IPS-15b (cell line): ENCODE results near the gene CXorf66.
"Not testable (repeated sequence)": the region's sequence is repeated elsewhere in the genome, so short reads cannot be mapped to it uniquely, and the experiment has no call there.

ENCODE experiments used
- H3K27me3 ChIP-seq: one replicate; pipeline ENCODE4 v1.6.1; 2013; ENCODE audit warnings: low read length; ENCODE audit not compliant: control insufficient read depth, insufficient read depth
- H3K36me3 ChIP-seq: one replicate; pipeline ENCODE4 v1.6.1; 2013; ENCODE audit warnings: low read length; ENCODE audit not compliant: control insufficient read depth, insufficient read depth
- H3K4me1 ChIP-seq: one replicate; pipeline ENCODE4 v1.6.1; 2013; ENCODE audit warnings: mild to moderate bottlenecking, low read length; ENCODE audit not compliant: control insufficient read depth, insufficient read depth
- H3K4me3 ChIP-seq: one replicate; pipeline ENCODE4 v1.5.1; 2013; ENCODE audit warnings: low read depth, low read length
- H3K9ac ChIP-seq: one replicate; pipeline ENCODE4 v1.6.1; 2013; ENCODE audit warnings: low read depth, mild to moderate bottlenecking, low read length
- H3K9me3 ChIP-seq: one replicate; pipeline ENCODE4 v1.6.1; 2013; ENCODE audit warnings: mild to moderate bottlenecking, low read length; ENCODE audit not compliant: control insufficient read depth, insufficient read depth

CXorf66 gene

DNA sequence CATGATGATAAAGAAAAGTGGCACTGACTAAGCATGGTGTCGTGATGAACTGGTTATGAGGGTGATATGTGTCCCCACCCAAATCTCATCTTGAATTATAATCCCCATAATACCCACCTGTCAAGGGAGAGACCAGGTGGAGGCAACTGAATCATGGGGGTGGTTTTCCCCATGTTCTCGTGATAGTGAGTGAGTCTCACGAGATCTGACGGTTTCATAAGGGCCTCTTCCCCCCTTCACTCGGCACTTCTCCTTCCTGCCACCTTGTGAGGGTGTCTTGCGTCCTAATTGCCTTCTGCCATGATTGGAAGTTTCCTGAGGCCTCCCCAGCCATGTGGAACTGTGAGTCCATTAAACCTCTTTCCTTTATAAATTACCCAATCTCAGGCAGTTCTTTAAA lies 44.2 kb downstream of the CXorf66 start:
- H3K9ac ChIP-seq, H3K27me3 ChIP-seq, H3K4me3 ChIP-seq, H3K4me1 ChIP-seq, H3K9me3 ChIP-seq, H3K36me3 ChIP-seq: not testable (repeated sequence)

DNA sequence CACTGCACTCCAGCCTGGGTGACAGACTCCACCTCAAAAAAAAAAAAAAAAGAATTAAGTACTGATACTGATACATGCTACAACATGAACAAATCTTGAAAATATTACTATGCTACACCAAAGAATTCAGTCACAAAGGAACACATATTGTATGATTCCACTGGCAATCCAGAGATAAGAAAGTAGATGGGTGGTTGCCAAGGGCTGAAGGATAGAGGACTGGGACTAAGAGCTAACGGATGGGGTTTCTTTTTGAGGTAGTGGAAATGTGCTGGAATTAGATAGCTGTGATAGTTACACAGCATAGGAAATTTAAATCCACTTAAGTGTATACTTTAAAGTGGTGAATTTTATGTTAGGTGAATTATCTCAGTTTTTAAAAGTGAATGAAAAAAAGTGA lies 45.0 kb downstream of the CXorf66 start:
- Histone ChIP-seq H3K9ac (no peak overlapping the region), H3K36me3 (no peaks in the 10 kb centered on the region), H3K4me3 (no peak overlapping the region), H3K27me3 (no peaks in the 10 kb centered on the region), H3K9me3 (no peaks in the 10 kb centered on the region), H3K4me1 (no peaks in the 10 kb centered on the region)

DNA sequence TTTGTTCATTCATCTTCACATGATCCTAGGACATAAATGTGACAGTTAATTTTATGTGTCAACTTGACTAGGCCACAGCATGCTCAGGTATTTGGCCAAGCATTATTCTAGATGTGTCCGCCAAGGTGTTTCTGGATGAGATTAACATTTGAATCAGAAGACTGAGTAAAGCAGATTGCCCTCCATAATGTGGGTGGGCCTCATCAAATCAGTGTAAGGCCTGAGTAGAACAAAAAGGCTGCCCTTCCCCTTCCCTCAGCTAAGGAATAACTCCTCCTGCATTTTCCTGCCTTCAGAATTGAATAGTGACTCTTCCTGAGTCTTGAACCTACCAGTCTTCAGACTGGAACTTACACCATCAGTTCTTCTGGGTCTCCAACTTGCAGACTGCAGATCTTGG lies 50.9 kb downstream of the CXorf66 start:
- H3K36me3 ChIP-seq, result no peaks in the 10 kb centered on the region
- H3K4me1 ChIP-seq, result peaks cover 11% of the 10 kb centered on the region
- H3K9ac ChIP-seq, result no peak overlapping the region
- H3K27me3 ChIP-seq, result no peaks in the 10 kb centered on the region
- no peaks in the 10 kb centered on the region for H3K9me3 ChIP-seq
- no peak overlapping the region for H3K4me3 ChIP-seq

DNA sequence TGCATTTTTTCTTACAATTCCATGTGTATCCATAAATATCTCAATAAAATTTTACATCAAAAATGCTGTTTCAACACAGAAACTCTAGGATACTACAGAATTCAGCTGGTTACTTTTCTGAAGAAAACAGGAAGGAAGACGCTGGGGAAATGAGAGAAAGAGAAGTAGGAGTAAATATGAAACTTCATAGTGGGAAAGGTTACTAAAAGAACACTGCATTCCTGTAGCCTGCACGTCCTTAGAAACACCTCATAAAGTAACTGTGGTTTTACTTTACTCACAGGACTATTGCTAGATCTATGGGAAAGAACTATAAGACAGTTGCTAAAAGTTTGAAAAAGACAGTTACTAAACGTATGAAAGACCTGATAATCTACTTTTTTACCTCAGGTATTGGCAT lies 55.6 kb downstream of the CXorf66 start:
- H3K9me3 ChIP-seq, result no peaks in the 10 kb centered on the region
- H3K9ac ChIP-seq, result no peak overlapping the region
- H3K36me3 ChIP-seq, result no peaks in the 10 kb centered on the region
- peaks cover 11% of the 10 kb centered on the region for H3K4me1 ChIP-seq
- no peak overlapping the region for H3K4me3 ChIP-seq
- H3K27me3 ChIP-seq, result no peaks in the 10 kb centered on the region

DNA sequence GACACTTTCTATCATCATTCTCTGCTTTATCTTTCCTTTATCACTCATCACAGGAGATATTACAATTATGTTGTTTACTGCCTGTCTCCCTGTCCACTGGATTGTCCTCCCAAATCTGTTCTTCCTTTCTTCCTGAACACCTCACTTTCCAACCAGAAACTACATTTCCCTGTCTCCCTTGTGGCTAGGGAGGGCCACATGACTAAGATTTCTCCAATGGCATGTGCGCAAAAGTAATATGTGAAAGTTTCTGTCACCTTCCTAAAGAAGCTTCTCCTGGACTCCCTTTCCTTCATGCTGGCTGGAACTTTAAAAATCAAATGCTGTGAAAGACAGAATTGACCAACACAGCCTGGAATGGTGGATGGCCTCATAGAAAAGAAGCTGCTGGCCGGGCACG lies 58.2 kb downstream of the CXorf66 start:
- Histone ChIP-seq H3K9me3 (no peaks in the 10 kb centered on the region), H3K4me3 (no peak overlapping the region), H3K4me1 (peaks cover 5% of the 10 kb centered on the region), H3K36me3 (no peaks in the 10 kb centered on the region), H3K9ac (no peak overlapping the region), H3K27me3 (no peaks in the 10 kb centered on the region)

DNA sequence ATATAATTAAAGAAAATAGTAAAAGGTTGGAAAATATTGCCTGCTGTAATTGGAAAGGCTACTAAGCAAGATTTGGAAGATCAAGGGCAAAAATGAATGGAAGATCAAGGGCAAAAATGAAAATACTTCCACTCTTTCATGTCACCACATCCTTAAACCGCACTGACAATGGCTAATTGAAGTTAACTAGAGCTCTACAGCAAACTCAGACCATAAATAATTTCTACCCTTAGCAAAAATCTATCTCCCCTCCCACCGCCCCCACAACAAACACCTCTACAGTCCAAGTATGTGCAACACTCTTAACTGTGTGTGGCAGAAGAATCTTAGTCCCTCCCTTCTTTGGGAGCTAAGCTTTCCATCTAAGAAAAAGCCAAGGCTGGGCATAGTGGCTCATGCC lies 59.6 kb downstream of the CXorf66 start:
- Histone ChIP-seq H3K36me3 (no peaks in the 10 kb centered on the region), H3K27me3 (no peaks in the 10 kb centered on the region), H3K4me3 (no peak overlapping the region), H3K9ac (no peak overlapping the region), H3K9me3 (no peaks in the 10 kb centered on the region), H3K4me1 (peaks cover 5% of the 10 kb centered on the region)
